ENCODE measurements around the gene UNC45B. TPM values are rescaled to one million over a fixed set of nuclear protein-coding genes. Genes with fewer than 3 reads are reported as not detected.
"Not testable (repeated sequence)": the region's sequence is repeated elsewhere in the genome, so short reads cannot be mapped to it uniquely, and the experiment has no call there.

UNC45B gene
- total RNA-seq, 1 donor from 2014 or later = under 0.01 TPM

GRCh38 chr17:35141681-35142466 lies 5.7 kb upstream of the UNC45B start, which contains the start of gene NLE1:
TSS of gene NLE1 (minus strand) at chr17:35142303. CDS start at chr17:35142275, 28 bp downstream.
- FAIRE-seq = no peak

GRCh38 chr17:35142467-35142796 lies 5.2 kb upstream of the UNC45B start:
- DNase-seq (ENCODE audit: low spot score in 2 of 2) = no peak
- no peak for FAIRE-seq

More at GRCh38 chr17:35141681-35142466, 5.7 kb upstream of the UNC45B start, which contains the start of gene NLE1:
- peak; percentile 85 to 90 for DNase-seq (ENCODE audit: low spot score in 2 of 2)

GRCh38 chr17:35144840-35145239 lies 2.8 kb upstream of the UNC45B start:
- DNase-seq (ENCODE audit: low spot score in 2 of 2) = no peak
- no peak for FAIRE-seq

- no peak for FAIRE-seq
These were observed 1.3 kb upstream of the UNC45B start for GRCh38 chr17:35146214-35146833.

GRCh38 chr17:35148144-35148543 lies 527 bp downstream of the UNC45B start:
- FAIRE-seq (no peak), DNase-seq (ENCODE audit: low spot score in 2 of 2) (no peak)

More at GRCh38 chr17:35146214-35146833, 1.3 kb upstream of the UNC45B start:
- no peak for DNase-seq (ENCODE audit: low spot score in 2 of 2)

- DNase-seq (ENCODE audit: low spot score in 2 of 2) = no peak
- FAIRE-seq = no peak
These were observed 2.3 kb downstream of the UNC45B start for GRCh38 chr17:35149941-35150340.

- FAIRE-seq = not testable (repeated sequence)
These were observed 3.5 kb downstream of the UNC45B start for GRCh38 chr17:35151080-35151479.

GRCh38 chr17:35152421-35153140 lies 5.0 kb downstream of the UNC45B start:
- FAIRE-seq (no peak), DNase-seq (ENCODE audit: low spot score in 2 of 2) (no peak)

More at GRCh38 chr17:35151080-35151479, 3.5 kb downstream of the UNC45B start:
- not testable (repeated sequence) for DNase-seq (ENCODE audit: low spot score in 2 of 2)

- DNase-seq (ENCODE audit: low spot score in 2 of 2) = no peak
- no peak for FAIRE-seq
These were observed 6.9 kb downstream of the UNC45B start for GRCh38 chr17:35154196-35155165.

- DNase-seq (ENCODE audit: low spot score in 2 of 2) (no peak), FAIRE-seq (no peak)
These were observed 7.6 kb downstream of the UNC45B start for GRCh38 chr17:35155246-35155645.

GRCh38 chr17:35159940-35160339 lies 12.3 kb downstream of the UNC45B start:
- FAIRE-seq = no peak
- no peak for DNase-seq (ENCODE audit: low spot score in 2 of 2)

GRCh38 chr17:35160354-35161201 lies 13.0 kb downstream of the UNC45B start:
- FAIRE-seq (no peak), DNase-seq (ENCODE audit: low spot score in 2 of 2) (no peak)

- FAIRE-seq (no peak), DNase-seq (ENCODE audit: low spot score in 2 of 2) (no peak)
These were observed 13.7 kb downstream of the UNC45B start for GRCh38 chr17:35161281-35161761.

- DNase-seq (ENCODE audit: low spot score in 2 of 2) = no peak
- FAIRE-seq = no peak
These were observed 15.1 kb downstream of the UNC45B start for GRCh38 chr17:35162755-35163154.

GRCh38 chr17:35163886-35164285 lies 16.3 kb downstream of the UNC45B start:
- DNase-seq (ENCODE audit: low spot score in 2 of 2) (no peak), FAIRE-seq (no peak)

- DNase-seq (ENCODE audit: low spot score in 2 of 2) (no peak), FAIRE-seq (no peak)
These were observed 17.1 kb downstream of the UNC45B start for GRCh38 chr17:35164716-35165115.

GRCh38 chr17:35166526-35166925 lies 18.9 kb downstream of the UNC45B start:
- no peak for FAIRE-seq

GRCh38 chr17:35167046-35167445 lies 19.4 kb downstream of the UNC45B start:
- FAIRE-seq = no peak
- no peak for DNase-seq (ENCODE audit: low spot score in 2 of 2)

More at GRCh38 chr17:35166526-35166925, 18.9 kb downstream of the UNC45B start:
- no peak for DNase-seq (ENCODE audit: low spot score in 2 of 2)

- DNase-seq (ENCODE audit: low spot score in 2 of 2) (no peak), FAIRE-seq (no peak)
These were observed 20.0 kb downstream of the UNC45B start for GRCh38 chr17:35167666-35168065.

Measured in frontal cortex (tissue), 4 donors.